ENCODE results near the gene SLC7A5.
"Not testable (repeated sequence)": the region's sequence is repeated elsewhere in the genome, so short reads cannot be mapped to it uniquely, and the experiment has no call there.

The SLC7A5 gene

GRCh38 chr16:87869061-87869878, at the start of gene SLC7A5:
Gene SLC7A5 (minus strand): TSS chr16:87869507. CDS start chr16:87869422, 85 bp downstream.
- not testable (repeated sequence) for FAIRE-seq

GRCh38 chr16:87918338-87918737, 49.0 kb upstream of the SLC7A5 start:
- FAIRE-seq = no peak

GRCh38 chr16:87917503-87917902, 48.2 kb upstream of the SLC7A5 start:
- no peak for FAIRE-seq

- no peak for FAIRE-seq
Observed at GRCh38 chr16:87914812-87915211, 45.5 kb upstream of the SLC7A5 start.

- not testable (repeated sequence) for FAIRE-seq
Observed at GRCh38 chr16:87914021-87914725, 44.9 kb upstream of the SLC7A5 start.

- not testable (repeated sequence) for FAIRE-seq
Observed at GRCh38 chr16:87912691-87913090, 43.4 kb upstream of the SLC7A5 start.

- FAIRE-seq = not testable (repeated sequence)
Observed at GRCh38 chr16:87911106-87911763, 41.9 kb upstream of the SLC7A5 start.

GRCh38 chr16:87909203-87909935, 40.1 kb upstream of the SLC7A5 start:
- not testable (repeated sequence) for FAIRE-seq

- not testable (repeated sequence) for FAIRE-seq
Observed at GRCh38 chr16:87908101-87908500, 38.8 kb upstream of the SLC7A5 start.

GRCh38 chr16:87905521-87905920, 36.2 kb upstream of the SLC7A5 start:
- not testable (repeated sequence) for FAIRE-seq

GRCh38 chr16:87904963-87905362, 35.7 kb upstream of the SLC7A5 start:
- FAIRE-seq = not testable (repeated sequence)

- FAIRE-seq = not testable (repeated sequence)
Observed at GRCh38 chr16:87900489-87900888, 31.2 kb upstream of the SLC7A5 start.

GRCh38 chr16:87897521-87898505, 28.5 kb upstream of the SLC7A5 start:
- FAIRE-seq = no peak

GRCh38 chr16:87896924-87897520, 27.7 kb upstream of the SLC7A5 start:
- FAIRE-seq = not testable (repeated sequence)

GRCh38 chr16:87896176-87896890, 27.0 kb upstream of the SLC7A5 start:
- not testable (repeated sequence) for FAIRE-seq

- no peak for FAIRE-seq
Observed at GRCh38 chr16:87895641-87896141, 26.4 kb upstream of the SLC7A5 start.

GRCh38 chr16:87894005-87894404, 24.7 kb upstream of the SLC7A5 start:
- FAIRE-seq = not testable (repeated sequence)

GRCh38 chr16:87891764-87892163, 22.5 kb upstream of the SLC7A5 start:
- no peak for FAIRE-seq

GRCh38 chr16:87889762-87890161, 20.5 kb upstream of the SLC7A5 start:
- FAIRE-seq = not testable (repeated sequence)

GRCh38 chr16:87888346-87888745, 19.0 kb upstream of the SLC7A5 start:
- not testable (repeated sequence) for FAIRE-seq
